AG09309 (cell line): ENCODE data around the gene HAUS7.

Experiments
- DNase-seq: peaks from one replicate; pipeline ENCODE4 v3.0.0-alpha.2; 2010; ENCODE audit warnings: low read depth
- H3K4me3 ChIP-seq: 2 replicates; pipeline ENCODE4 v1.5.1; 2011; ENCODE audit warnings: mild to moderate bottlenecking, low read depth, low read length, moderate library complexity; ENCODE audit not compliant: control insufficient read depth
- CTCF ChIP-seq: IDR thresholded peaks from 2 replicates; pipeline ENCODE4 v1.5.1; 2011; ENCODE audit warnings: mild to moderate bottlenecking, low read depth, low read length, inconsistent platforms; ENCODE audit not compliant: insufficient read depth, control insufficient read depth; ENCODE audit errors: missing control alignments

Gene HAUS7

DNA sequence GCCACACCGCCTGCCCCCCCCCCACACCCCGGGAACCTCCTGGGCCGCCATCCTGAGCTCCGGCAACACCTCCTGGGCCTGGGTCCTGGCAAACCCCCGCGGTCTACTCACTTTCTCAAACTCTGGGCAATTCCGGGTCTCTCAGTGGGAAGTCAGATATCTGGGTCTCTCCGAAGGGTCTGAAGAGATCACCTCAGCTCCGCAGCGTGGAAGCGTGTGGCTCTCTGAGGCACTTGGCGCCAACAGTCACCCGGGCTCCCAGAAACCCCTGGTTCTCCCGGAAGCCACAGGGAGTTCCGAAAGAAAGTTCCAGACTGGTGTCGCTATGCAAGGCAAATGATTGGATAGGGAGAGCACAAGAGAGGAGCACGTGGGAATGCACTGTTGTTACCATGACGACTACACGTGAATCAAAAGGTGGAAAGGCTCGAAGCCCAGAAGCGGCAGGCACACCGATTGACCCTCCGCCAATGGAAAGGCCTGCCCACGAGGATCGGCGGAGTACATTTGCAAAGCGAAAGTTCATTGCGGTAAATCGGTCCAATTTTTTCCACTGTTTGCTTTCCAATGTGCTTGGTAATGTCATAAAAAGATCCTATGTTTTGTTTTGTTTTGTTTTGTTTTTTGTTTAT, 69.1 kb downstream of the HAUS7 start, which contains the start of gene PNMA6E:
TSS of gene PNMA6E (minus strand) at position 218 of the 632 bp plus-strand sequence. CDS start 2,501 bp downstream, outside the sequence.
- no peak for TF ChIP-seq CTCF
- no peak for DNase-seq
- no peak within 1 kb of the TSS for H3K4me3 ChIP-seq

DNA sequence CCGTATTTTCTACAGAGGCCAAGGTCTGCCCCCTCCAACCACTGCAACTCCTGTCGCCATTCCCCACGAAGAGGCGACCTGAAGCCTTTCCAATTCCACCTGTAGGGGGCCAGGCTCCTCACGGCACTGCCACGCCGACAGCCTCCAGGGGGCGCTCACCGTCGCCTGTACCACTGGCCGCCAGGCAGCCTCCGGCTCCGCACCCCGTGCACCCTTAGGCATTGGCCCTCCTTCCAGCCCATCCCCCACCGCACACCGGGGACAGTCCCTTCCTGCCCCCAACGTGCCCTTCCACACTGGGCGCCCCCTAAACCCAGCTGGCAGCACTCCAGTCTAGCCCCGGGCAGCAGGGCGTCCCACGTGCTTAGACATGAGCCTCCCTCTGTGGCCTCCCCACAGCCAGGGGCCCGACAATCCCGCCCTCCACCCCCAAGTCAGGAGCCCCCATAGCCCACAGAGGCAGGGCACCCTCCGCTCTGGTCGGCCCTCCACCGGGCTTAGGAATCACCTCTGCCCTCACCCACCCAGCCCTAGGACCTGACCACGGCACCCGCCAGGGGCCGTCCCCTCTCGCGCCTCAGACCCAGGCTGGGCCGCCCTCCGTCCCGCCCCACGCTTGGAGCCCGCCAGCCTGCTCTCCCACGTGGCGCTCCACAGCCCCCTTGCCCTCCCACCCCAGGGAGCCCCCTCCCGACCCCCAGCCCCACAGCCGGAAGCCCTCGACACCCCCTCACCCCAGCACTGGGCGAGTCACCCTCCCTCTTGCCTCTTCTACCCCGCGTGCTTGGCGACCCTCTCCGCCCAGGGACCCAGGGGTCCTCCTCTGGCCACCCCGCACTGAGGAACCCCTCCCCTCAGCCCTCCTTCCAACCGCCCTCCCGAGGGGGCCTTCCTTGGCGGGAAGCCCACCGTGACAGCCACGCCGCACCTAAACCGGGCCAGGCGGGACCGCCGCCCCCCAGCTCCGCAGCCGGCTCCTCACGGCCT, 69.9 kb downstream of the HAUS7 start:
- no peak overlapping the region for H3K4me3 ChIP-seq
- peak; percentile 51 for TF ChIP-seq CTCF
- no peak for DNase-seq

GRCh38 chrX:153398275-153398960, 72.0 kb downstream of the HAUS7 start:
- no peak for DNase-seq
- no peak for TF ChIP-seq CTCF
- no peak overlapping the region for H3K4me3 ChIP-seq
